Erythroblast (primary cell): ENCODE results near the gene PTPRB.

Experiments
- GATA1 ChIP-seq: IDR thresholded peaks from 2 replicates; pipeline ENCODE4 v1.6.1; 2011; ENCODE audit warnings: low read depth, mild to moderate bottlenecking, control low read depth, low read length, moderate library complexity
- POLR2A ChIP-seq: IDR thresholded peaks from 2 replicates; pipeline ENCODE4 v1.6.1; 2011; ENCODE audit warnings: mild to moderate bottlenecking, low read length

DNA sequence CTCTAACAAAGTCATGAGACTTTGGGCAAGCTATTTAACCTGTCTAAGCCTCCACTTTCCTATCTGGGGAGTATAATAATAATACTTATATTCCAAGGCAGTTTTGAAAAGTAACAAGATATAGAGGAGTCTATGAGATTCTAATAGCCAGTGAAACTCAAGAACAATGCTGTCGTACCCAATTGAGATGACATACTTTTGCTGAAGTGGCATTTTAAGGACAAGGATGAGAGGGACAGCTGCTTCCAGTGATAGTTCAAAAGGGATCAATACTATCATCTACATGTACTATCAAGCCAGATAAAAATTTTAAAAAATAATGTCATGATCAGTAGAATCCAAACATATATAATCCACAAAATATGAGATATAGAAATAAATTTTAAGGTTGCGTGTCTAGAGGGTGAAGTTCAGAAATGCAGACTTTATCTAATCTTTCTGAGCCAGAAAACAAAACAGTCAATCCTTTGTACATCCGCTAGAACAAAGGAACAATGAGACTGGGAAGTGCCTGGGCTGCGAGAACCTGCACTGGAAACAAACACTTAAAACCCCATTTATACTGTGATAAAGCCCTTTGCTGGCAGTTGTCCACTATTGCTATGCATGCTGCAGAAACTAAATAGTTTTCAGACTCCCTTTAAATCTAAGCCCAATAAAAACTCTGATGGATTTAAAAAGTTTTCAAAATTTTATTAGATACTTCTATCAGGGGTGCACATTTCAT is 38.6 kb downstream of the PTPRB start:
- no peak for TF ChIP-seq POLR2A
- no peak for TF ChIP-seq GATA1
